DMS79 (cell line): ENCODE measurements around the gene MRPL51.
"Not testable (repeated sequence)": the region's sequence is repeated elsewhere in the genome, so short reads cannot be mapped to it uniquely, and the experiment has no call there.

Experiments used
- DNase-seq: peaks from one replicate; lab custom pipeline; 2025; lab: John Stamatoyannopoulos, UW

Gene MRPL51

GRCh38 chr12:6532051-6532926 is 39.2 kb upstream of the MRPL51 start:
- peak; percentile 90 for DNase-seq

- no peak for DNase-seq
Observed at GRCh38 chr12:6530576-6531260, 37.7 kb upstream of the MRPL51 start.

GRCh38 chr12:6529291-6529737 is 36.3 kb upstream of the MRPL51 start:
- no peak for DNase-seq

- no peak for DNase-seq
Observed at GRCh38 chr12:6528539-6529235, 35.6 kb upstream of the MRPL51 start.

- no peak for DNase-seq
Observed at GRCh38 chr12:6527711-6528110, 34.6 kb upstream of the MRPL51 start.

- no peak for DNase-seq
Observed at GRCh38 chr12:6526766-6527525, 33.9 kb upstream of the MRPL51 start.

- DNase-seq = no peak
Observed at GRCh38 chr12:6526201-6526600, 33.1 kb upstream of the MRPL51 start.

GRCh38 chr12:6524648-6525047 is 31.6 kb upstream of the MRPL51 start:
- DNase-seq = no peak

- no peak for DNase-seq
Observed at GRCh38 chr12:6523708-6524107, 30.6 kb upstream of the MRPL51 start.

- no peak for DNase-seq
Observed at GRCh38 chr12:6522193-6522592, 29.1 kb upstream of the MRPL51 start.

GRCh38 chr12:6520186-6520585 is 27.1 kb upstream of the MRPL51 start:
- DNase-seq = no peak

- DNase-seq = no peak
Observed at GRCh38 chr12:6508087-6508486, 15.0 kb upstream of the MRPL51 start.

GRCh38 chr12:6507102-6507998 is 14.3 kb upstream of the MRPL51 start:
- DNase-seq = no peak

GRCh38 chr12:6500466-6500865 is 7.4 kb upstream of the MRPL51 start:
- no peak for DNase-seq

- DNase-seq = not testable (repeated sequence)
Observed at GRCh38 chr12:6497291-6497690, 4.2 kb upstream of the MRPL51 start.

GRCh38 chr12:6494968-6495367 is 1.9 kb upstream of the MRPL51 start:
- DNase-seq = no peak

- no peak for DNase-seq
Observed at GRCh38 chr12:6494258-6494743, 1.2 kb upstream of the MRPL51 start.

- DNase-seq = peak; percentile 96
Observed at GRCh38 chr12:6493497-6494257, 615 bp upstream of the MRPL51 start, which contains the start of gene NCAPD2. NCAPD2 (plus strand) TSS chr12:6494102; CDS start chr12:6495099, 997 bp downstream.

GRCh38 chr12:6490673-6491072 is 2.4 kb downstream of the MRPL51 start:
- not testable (repeated sequence) for DNase-seq

GRCh38 chr12:6489449-6489848 is 3.6 kb downstream of the MRPL51 start:
- no peak for DNase-seq
